ENCODE data around the gene C3orf70. TPM values are rescaled to one million over a fixed set of nuclear protein-coding genes. Genes with fewer than 3 reads are reported as not detected.

C3orf70 gene
- total and polyA plus RNA-seq, 2 of the 8 experiments (the other 6 are each of a cell fraction or from before 2014, with no cell fraction given) = 1.7 to 2.0 TPM

DNA sequence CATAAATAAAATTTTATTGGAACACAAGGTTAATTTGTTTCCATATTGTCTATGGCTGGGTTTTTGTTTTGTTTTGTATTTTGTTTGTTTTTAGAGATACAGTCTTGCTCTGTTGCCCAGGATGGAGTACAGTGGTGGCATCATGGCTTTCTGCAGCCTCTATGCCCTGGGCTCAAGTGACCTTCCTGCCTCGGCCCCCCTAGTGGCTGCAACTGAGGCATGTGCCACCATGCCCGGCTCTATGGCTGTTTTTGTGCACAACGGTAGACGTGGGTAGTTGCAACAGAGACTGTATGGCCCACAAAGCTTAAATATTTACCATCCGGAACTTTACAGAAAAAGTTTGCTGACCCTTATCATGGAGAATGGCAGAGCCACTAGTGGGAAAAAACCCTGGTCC is 46.8 kb upstream of the C3orf70 start:
- no peak overlapping the region for H3K56ac ChIP-seq (replicated peaks; ENCODE audit: insufficient read length, low read depth, low read length)
- H4K8ac ChIP-seq (ENCODE audit: extremely low read depth, insufficient read depth, low read length) = no peak overlapping the region
- no peak overlapping the region for H3K23ac ChIP-seq (ENCODE audit: insufficient read length)
- no peak overlapping the region for H3K18ac ChIP-seq (ENCODE audit: extremely low read depth, low read length)
- no peak overlapping the region for H3K4me2 ChIP-seq (ENCODE audit: insufficient read depth in 1 of 2, low read depth in 2 of 2, low read length in 2 of 2)
- no peak overlapping the region for H3K9ac ChIP-seq (replicated peaks in 1 of 4; ENCODE audit: extremely low read depth in 1 of 4, low read depth in 3 of 4, low read length in 3 of 4)
- H2AK5ac ChIP-seq (ENCODE audit: low read depth, low read length) = no peak overlapping the region
- no peak overlapping the region for H2AFZ ChIP-seq (ENCODE audit: low read length)
- no peak overlapping the region for H3K14ac ChIP-seq (ENCODE audit: insufficient read length)
- H3K79me2 ChIP-seq (ENCODE audit: control insufficient read depth in 1 of 2, insufficient read depth in 2 of 2, low read length in 2 of 2) = no peaks in the 10 kb centered on the region
- H3K27me3 ChIP-seq (replicated peaks in 1 of 4; ENCODE audit: control insufficient read depth in 3 of 4, extremely low read depth in 1 of 4, insufficient read depth in 3 of 4, low read length in 3 of 4) = no peaks in the 10 kb centered on the region
- no peak overlapping the region for H2BK20ac ChIP-seq (ENCODE audit: low read length)
- H2BK120ac ChIP-seq (replicated peaks; ENCODE audit: low read depth, low read length) = no peak overlapping the region
- H3K27ac ChIP-seq (ENCODE audit: low read depth, low read length) = no peak overlapping the region
- H2BK12ac ChIP-seq (ENCODE audit: low read depth, low read length) = no peak overlapping the region
- no peak overlapping the region for H4K5ac ChIP-seq (ENCODE audit: insufficient read length, low read depth, low read length)
- H3K4me3 ChIP-seq (ENCODE audit: extremely low read depth in 1 of 4, insufficient read depth in 2 of 4, low read depth in 3 of 4, low read length in 4 of 4) = no peak overlapping the region
- H3K36me3 ChIP-seq (ENCODE audit: control insufficient read depth in 2 of 4, insufficient read depth in 4 of 4, low read length in 3 of 4) = no peaks in the 10 kb centered on the region
- H4K91ac ChIP-seq (replicated peaks; ENCODE audit: insufficient read length, low read length) = no peak overlapping the region
- H2BK15ac ChIP-seq (ENCODE audit: low read length) = no peak overlapping the region
- CTCF ChIA-PET (ENCODE audit: partially characterized antibody) = interaction anchor here (0.9 to 3.1 kb wide), 4 partner anchors 12 to 109 kb away, joined by 4 to 12 read pairs (median 4); no protein-coding TSS in a partner anchor
- no peaks in the 10 kb centered on the region for H3K79me1 ChIP-seq (ENCODE audit: low read depth, low read length)
- TF ChIP-seq KDM5A (IDR thresholded peaks at IDR 0.05; ENCODE audit: low read length) = no peak
- TF ChIP-seq, protein P1, sequence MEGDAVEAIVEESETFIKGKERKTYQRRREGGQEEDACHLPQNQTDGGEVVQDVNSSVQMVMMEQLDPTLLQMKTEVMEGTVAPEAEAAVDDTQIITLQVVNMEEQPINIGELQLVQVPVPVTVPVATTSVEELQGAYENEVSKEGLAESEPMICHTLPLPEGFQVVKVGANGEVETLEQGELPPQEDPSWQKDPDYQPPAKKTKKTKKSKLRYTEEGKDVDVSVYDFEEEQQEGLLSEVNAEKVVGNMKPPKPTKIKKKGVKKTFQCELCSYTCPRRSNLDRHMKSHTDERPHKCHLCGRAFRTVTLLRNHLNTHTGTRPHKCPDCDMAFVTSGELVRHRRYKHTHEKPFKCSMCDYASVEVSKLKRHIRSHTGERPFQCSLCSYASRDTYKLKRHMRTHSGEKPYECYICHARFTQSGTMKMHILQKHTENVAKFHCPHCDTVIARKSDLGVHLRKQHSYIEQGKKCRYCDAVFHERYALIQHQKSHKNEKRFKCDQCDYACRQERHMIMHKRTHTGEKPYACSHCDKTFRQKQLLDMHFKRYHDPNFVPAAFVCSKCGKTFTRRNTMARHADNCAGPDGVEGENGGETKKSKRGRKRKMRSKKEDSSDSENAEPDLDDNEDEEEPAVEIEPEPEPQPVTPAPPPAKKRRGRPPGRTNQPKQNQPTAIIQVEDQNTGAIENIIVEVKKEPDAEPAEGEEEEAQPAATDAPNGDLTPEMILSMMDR (IDR thresholded peaks at IDR 0.05; ENCODE audit: control extremely low read depth in 1 of 3, insufficient read depth in 1 of 3, low read depth in 1 of 3, low read length in 3 of 3) = peak; percentile 19 to 48 (median 33); a peak in 3 of 4 replicates
- no peak overlapping the region for H2BK5ac ChIP-seq (ENCODE audit: low read depth, low read length)
- FAIRE-seq (no peak), DNase-seq (ENCODE audit: low read depth in 1 of 2, low spot score in 2 of 2) (no peak)
- H3K23me2 ChIP-seq (ENCODE audit: low read depth, low read length) = no peaks in the 10 kb centered on the region
- no peak overlapping the region for H3K4ac ChIP-seq (replicated peaks; ENCODE audit: insufficient read length, low read depth, low read length)
- H3K4me1 ChIP-seq (replicated peaks in 1 of 4; ENCODE audit: control insufficient read depth in 3 of 4, insufficient read depth in 4 of 4, low read length in 3 of 4) = no peaks in the 10 kb centered on the region
- WGBS, 2 experiments (ENCODE audit: extremely low coverage in 1 of 2, insufficient coverage in 1 of 2, insufficient read length in 1 of 2, insufficient replicate concordance in 2 of 2, low coverage in 1 of 2, low lambda C conversion rate in 2 of 2, missing lambda C conversion rate in 1 of 2) = 92% methylated on average over 5 of the region's 5 CpGs; no CpG with 5 or more reads in 1 of the 2 experiments
- H3K9me3 ChIP-seq (ENCODE audit: insufficient read depth in 2 of 2, low read depth in 1 of 2, low read length in 1 of 2) = no peaks in the 10 kb centered on the region
- POLR2A ChIA-PET (ENCODE audit: partially characterized antibody) = no interaction called here
- no peaks in the 10 kb centered on the region for H4K20me1 ChIP-seq (replicated peaks in 1 of 2; ENCODE audit: control insufficient read depth in 1 of 2, insufficient read depth in 2 of 2, low read length in 2 of 2)
